HG03521 (cell line): ENCODE data around the gene ANP32B.
"Not testable (repeated sequence)": the region's sequence is repeated elsewhere in the genome, so short reads cannot be mapped to it uniquely, and the experiment has no call there.

Experiments used
- ATAC-seq: cut with Tn5 transposase; IDR thresholded peaks from one replicate; pipeline ENCODE4 v1.9.1; 2021; ENCODE audit warnings: mild to moderate bottlenecking, moderate library complexity; ENCODE audit not compliant: unreplicated experiment

ANP32B gene

DNA sequence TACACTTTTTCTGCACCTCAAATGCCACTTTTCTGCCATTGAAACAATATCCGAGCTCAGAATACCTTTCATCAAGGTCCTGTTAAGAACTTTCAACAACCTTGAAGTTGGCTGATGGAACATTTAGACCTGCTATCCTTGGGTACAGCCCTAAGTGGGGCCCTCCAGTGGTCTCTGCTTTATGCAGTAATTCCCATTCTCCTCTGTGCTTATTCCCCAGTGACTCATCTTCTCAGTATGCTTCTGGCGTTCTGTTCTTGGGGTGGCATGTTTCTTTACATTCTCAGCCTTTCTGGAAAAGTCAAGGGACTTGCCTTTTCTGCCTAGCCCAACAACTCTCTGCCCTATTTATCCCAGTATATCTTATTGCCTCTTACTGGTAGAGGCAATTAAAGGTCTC is 7.1 kb downstream of the ANP32B start:
- ATAC-seq = no peak

- ATAC-seq = no peak
Measured at GRCh38 chr9:97991818-97992217, 8.7 kb downstream of the ANP32B start.

- ATAC-seq = no peak
Measured at GRCh38 chr9:97992219-97992618, 9.1 kb downstream of the ANP32B start.

DNA sequence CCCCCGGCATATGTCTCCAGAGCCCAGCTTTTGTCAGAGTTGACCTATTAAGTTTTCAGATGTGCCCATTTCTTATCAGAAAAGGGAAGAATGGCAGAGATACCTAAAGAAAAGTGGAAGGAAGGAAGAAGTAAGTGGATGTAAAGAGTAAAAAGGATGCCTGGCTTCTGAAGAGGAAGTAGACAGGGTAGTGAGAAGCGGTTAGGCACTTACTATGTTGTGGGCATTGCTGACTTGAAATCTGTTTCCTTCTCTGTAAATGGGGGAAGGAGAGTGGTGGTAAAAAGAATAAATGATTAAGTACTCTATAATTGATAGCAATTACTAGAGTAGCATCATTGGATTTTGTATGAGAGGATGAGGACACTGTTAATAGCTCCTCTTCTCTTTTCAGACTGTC is 9.9 kb downstream of the ANP32B start:
- no peak for ATAC-seq

DNA sequence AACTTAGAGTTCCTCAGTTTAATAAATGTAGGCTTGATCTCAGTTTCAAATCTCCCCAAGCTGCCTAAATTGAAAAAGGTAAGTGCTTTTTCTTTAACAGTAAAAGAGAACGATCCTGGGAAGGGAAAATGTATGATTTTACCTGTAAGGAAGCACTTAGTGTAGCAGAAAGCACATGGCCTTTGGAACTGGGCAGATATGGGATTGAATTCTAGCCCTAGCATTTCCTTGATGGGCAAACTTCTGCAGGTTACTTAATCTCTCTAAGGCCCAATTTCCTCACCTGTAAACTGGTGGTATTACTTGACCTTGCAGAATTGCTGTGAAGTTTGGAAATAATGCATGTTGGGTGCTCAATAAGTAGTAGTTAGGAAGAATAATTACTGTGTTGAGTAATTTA is 11.6 kb downstream of the ANP32B start:
- no peak for ATAC-seq

DNA sequence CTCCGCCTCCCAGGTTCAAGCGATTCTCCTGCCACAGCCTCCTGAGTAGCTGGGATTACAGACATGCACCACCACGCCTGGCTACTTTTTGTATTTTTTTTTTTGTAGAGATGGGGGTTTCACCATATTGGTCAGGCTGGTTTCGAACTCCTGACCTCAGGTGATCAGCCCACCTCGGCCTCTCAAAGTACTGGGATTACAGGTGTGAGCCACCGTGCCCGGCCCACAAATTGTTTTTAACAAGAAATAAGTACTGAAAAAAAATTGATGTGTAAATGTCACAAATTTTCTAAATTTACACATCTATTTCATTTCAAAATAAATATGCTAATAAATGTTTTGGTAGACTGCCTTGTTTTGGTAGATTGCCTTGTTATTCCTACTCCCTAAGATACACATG is 13.5 kb downstream of the ANP32B start:
- ATAC-seq = not testable (repeated sequence)

DNA sequence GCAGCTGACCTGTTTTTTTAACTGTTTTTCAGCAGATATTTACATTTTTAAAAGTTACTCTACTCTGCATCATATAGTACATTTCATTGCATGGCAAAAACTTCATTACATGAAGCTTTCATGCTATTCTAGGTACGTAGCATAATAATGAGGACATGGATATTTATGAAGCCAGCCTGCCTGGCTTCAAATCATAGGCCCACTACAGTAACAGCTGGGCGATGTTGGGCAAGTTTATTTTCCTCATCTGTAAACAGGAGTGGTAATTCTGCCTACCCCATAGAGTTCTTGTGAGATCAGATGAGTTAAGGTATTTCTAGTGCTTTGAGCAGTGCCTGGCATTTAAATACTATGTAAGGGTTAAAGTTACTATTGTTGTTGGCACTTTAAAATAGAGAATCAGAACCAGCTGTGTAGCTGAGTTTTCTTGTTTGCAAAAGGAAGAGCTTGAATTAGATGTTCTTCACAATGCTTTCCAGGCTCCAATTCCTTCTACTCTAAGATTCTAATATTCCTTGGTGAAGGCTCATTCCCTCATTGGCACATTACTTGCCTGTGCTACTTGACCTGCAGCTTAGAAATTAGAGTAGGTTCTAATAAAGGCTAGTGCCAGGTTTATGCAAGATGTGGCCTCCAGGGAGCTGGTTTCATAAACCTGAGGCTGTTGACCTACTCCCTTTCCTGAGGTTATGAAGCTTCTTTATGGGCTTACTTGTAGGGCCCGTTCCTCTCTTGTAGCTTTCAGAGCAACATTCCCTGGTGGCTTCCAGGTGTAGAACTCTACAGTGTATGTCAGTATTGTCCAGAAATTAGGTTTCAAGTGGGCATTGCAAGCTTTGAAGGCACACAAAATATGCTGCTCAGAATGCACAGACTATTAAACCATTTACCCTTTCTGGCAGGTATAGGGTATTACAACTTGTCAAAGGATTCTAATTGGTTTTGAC is 14.5 kb downstream of the ANP32B start:
- ATAC-seq = no peak

DNA sequence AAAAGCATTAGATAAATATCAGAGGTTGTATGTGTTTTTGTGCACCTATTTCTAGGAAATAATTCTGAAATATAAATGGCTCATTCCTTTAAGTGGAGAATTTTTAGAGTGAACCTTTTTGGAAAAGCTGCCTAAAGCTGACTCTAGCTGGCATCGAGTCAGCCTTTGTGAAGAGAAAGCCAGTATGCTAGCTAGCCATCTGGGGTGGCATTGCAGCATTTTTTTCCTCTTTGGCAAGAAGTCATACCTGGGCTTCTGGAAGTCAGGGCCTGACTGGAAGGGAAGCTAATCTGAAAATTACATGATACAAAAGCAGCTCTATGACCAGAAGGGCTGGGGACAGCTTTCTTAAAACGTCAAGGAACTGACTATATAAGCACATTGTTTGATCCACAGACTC is 19.7 kb downstream of the ANP32B start:
- ATAC-seq = no peak

GRCh38 chr9:98006127-98006796 is 23.1 kb downstream of the ANP32B start:
- no peak for ATAC-seq

GRCh38 chr9:98007251-98007928 is 24.2 kb downstream of the ANP32B start:
- no peak for ATAC-seq

- no peak for ATAC-seq
Measured at GRCh38 chr9:98008764-98009163, 25.6 kb downstream of the ANP32B start.

DNA sequence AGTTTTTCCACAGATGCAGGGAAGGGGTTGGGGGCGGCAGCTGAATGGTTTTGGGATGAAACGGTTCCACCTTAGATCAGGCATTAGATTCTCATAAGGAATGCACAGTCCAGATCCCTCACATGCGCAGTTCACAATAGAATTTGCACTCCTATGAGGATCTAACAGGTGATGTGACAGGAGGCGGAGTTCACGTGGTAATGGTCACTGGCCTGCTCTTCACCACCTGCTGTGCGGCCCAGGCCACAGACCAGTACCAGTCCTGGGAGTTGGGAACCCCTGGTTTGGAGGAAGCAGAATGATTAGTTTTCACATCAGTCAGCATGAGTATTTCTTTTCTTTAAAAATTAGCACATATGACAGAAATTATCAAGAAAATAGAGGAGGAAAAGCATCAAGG is 26.3 kb downstream of the ANP32B start:
- ATAC-seq = no peak

- ATAC-seq = no peak
Measured at GRCh38 chr9:98009936-98010335, 26.8 kb downstream of the ANP32B start.

GRCh38 chr9:98010445-98010844 is 27.3 kb downstream of the ANP32B start:
- ATAC-seq = peak; percentile 86

DNA sequence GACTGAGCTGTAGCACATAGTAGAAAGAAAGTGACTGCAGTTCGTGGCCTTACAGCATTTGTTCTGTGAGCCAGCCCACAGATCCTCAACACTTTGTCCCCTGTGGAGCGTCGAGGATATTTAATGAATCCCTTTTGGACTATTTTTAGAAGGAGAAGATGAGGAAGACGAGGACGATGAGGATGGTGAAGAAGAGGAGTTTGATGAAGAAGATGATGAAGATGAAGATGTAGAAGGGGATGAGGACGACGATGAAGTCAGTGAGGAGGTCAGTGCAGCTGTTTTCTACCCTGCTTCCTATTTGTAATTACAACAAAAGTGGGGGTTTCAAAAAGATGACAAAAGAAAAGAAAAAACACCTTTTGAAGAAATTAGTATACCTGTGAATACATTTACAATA is 28.0 kb downstream of the ANP32B start:
- ATAC-seq = no peak

- ATAC-seq = no peak
Measured at GRCh38 chr9:98016137-98016680, 33.1 kb downstream of the ANP32B start.

- ATAC-seq = no peak
Measured at GRCh38 chr9:98017306-98017705, 34.2 kb downstream of the ANP32B start.

- ATAC-seq = no peak
Measured at GRCh38 chr9:98018347-98018746, 35.2 kb downstream of the ANP32B start.

DNA sequence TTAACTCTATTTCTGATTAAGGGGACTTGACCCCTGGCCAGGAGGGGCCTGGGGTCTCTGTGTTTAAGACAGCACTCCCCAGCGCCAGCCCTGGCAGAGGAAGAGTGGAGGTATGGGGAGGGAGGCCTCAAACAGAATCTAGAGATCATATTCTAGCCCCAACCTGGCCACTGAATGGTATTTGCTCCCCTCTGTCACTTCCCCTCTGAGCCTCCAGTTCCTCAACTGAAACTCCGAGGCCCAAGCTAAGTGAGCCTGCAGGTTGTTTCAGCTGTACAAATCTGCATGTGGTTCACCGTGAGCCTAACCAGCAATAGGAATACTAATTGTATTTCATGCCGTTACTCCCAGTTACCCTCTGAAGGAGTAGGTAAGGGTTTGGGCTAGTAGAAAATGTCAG is 36.0 kb downstream of the ANP32B start:
- no peak for ATAC-seq

DNA sequence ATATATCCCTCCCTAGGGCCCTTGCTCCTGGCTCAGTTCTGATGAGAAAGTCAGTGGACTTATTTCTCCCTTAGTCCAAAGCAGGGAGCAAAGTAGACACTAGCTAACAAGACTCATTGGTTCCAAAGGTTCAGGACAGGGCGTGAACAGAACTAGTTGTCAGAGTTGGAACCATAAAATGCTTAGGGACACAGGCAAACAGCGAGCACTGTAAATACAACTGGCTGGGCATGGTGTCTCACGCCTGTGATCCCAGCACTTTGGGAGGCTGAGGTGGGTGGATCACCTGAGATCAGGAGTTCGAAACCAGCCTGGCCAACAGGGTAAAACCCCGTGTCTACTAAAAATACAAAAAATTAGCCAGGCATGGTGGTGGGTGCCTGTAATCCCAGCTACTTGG is 36.7 kb downstream of the ANP32B start:
- ATAC-seq = not testable (repeated sequence)

- ATAC-seq = no peak
Measured at GRCh38 chr9:98020476-98021145, 37.5 kb downstream of the ANP32B start.
